ENCODE measurements around the gene SYNGR2. TPM values are rescaled to one million over a fixed set of nuclear protein-coding genes. Genes with fewer than 3 reads are reported as not detected.

Gene SYNGR2
- total and polyA plus RNA-seq, 2 experiments from 2014 or later, result 46.9 to 61.6 TPM

DNA sequence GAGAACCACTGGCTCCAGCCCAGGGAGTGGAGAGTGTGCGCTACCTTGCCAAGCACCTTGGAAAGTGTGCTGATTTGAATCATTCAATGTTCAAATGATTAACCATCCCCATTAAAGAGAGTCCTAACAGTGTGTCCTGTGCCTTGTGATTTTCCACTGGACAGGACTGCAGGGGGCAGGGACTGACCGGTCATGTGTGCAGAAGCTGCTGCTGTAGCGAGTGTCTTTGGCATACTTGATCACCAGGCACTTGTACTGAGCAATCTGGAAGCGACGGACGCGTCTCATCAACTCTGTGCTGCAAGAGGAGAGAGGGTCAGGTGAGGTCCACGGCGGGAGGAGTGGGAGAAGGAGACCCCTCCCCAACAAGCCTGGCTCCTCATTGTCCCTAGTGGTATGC lies 16.5 kb downstream of the SYNGR2 start (continued):
- TF ChIP-seq, protein P1, sequence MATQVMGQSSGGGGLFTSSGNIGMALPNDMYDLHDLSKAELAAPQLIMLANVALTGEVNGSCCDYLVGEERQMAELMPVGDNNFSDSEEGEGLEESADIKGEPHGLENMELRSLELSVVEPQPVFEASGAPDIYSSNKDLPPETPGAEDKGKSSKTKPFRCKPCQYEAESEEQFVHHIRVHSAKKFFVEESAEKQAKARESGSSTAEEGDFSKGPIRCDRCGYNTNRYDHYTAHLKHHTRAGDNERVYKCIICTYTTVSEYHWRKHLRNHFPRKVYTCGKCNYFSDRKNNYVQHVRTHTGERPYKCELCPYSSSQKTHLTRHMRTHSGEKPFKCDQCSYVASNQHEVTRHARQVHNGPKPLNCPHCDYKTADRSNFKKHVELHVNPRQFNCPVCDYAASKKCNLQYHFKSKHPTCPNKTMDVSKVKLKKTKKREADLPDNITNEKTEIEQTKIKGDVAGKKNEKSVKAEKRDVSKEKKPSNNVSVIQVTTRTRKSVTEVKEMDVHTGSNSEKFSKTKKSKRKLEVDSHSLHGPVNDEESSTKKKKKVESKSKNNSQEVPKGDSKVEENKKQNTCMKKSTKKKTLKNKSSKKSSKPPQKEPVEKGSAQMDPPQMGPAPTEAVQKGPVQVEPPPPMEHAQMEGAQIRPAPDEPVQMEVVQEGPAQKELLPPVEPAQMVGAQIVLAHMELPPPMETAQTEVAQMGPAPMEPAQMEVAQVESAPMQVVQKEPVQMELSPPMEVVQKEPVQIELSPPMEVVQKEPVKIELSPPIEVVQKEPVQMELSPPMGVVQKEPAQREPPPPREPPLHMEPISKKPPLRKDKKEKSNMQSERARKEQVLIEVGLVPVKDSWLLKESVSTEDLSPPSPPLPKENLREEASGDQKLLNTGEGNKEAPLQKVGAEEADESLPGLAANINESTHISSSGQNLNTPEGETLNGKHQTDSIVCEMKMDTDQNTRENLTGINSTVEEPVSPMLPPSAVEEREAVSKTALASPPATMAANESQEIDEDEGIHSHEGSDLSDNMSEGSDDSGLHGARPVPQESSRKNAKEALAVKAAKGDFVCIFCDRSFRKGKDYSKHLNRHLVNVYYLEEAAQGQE (IDR thresholded peaks at IDR 0.05; ENCODE audit: unreplicated experiment), result no peak
- TF ChIP-seq EZH2phosphoT487 (IDR thresholded peaks at IDR 0.05; ENCODE audit: unreplicated experiment), result no peak
- TF ChIP-seq ZNF114 (CRISPR knock-in tag; IDR thresholded peaks at IDR 0.05), result no peak
- no peak for TF ChIP-seq CREB1 (CRISPR knock-in tag; IDR thresholded peaks at IDR 0.05; ENCODE audit: low read depth)
- TF ChIP-seq, protein P2, sequence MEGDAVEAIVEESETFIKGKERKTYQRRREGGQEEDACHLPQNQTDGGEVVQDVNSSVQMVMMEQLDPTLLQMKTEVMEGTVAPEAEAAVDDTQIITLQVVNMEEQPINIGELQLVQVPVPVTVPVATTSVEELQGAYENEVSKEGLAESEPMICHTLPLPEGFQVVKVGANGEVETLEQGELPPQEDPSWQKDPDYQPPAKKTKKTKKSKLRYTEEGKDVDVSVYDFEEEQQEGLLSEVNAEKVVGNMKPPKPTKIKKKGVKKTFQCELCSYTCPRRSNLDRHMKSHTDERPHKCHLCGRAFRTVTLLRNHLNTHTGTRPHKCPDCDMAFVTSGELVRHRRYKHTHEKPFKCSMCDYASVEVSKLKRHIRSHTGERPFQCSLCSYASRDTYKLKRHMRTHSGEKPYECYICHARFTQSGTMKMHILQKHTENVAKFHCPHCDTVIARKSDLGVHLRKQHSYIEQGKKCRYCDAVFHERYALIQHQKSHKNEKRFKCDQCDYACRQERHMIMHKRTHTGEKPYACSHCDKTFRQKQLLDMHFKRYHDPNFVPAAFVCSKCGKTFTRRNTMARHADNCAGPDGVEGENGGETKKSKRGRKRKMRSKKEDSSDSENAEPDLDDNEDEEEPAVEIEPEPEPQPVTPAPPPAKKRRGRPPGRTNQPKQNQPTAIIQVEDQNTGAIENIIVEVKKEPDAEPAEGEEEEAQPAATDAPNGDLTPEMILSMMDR (conservative IDR thresholded peaks at IDR 0.05; ENCODE audit: low read depth in 2 of 2), result no peak

DNA sequence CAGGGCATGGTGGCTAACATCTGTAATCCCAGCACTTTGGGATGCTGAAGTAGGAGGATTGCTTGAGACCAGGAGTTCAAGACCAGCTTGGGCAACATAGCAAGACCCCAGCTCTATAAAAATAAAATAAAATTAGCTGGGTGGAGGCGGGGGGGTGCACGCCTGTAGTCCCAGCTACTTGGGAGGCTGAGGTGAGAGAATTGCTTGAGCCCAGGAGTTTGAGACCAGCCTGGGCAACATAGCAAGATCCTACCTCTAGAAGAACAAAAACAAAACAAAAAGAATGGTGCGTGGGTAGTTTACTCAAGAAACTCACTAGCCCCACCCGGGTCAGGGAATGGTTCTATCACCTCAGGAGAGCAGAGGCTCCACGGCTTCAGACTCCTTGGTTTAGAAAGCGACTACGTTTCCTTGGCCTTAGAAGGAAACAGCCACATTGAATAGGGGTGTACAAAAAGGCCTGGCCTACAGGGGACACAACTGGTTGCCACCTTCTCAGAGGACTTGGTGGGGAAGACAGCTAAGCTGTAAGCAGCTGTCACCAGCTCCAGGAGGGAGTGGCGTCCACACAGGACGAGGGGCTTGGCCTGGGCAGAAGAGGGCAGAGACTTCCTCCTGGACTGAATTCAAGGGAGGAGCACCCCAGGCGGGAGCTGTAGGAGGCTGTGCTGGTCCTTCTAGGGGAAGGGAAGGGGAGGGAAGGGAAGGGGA lies 17.8 kb downstream of the SYNGR2 start:
- H3F3A ChIP-seq (replicated peaks; ENCODE audit: low read depth), result peaks cover 3% of the 10 kb centered on the region; the same call in 1 of the 2 replicates
- peaks cover 15% of the 10 kb centered on the region for H3K4me1 Mint-ChIP-seq
- H3K4me3 ChIP-seq, result peak overlapping the region; percentile 82
- peaks cover 20% of the 10 kb centered on the region for H3K36me3 ChIP-seq (ENCODE audit: insufficient read depth)
- 0 out of 2 replicates have a peak, but pooled peaks cover 4% of the 10 kb centered on the region for H3K9me2 ChIP-seq (ENCODE audit: insufficient read depth)
- peaks cover 9% of the 10 kb centered on the region; the same call in 1 of the 2 replicates for H3K4me1 ChIP-seq (ENCODE audit: insufficient read depth)
- H3K36me3 Mint-ChIP-seq (ENCODE audit: low read depth), result peaks cover 52% of the 10 kb centered on the region
- peaks cover 6% of the 10 kb centered on the region for H3K27me3 Mint-ChIP-seq (ENCODE audit: insufficient read depth, low read depth, poor library complexity)
- H4K20me1 ChIP-seq (replicated peaks; ENCODE audit: insufficient read depth), result peaks cover 21% of the 10 kb centered on the region
- DNase-seq (ENCODE audit: low spot score) (no peak), ATAC-seq (peak; percentile 24)
- peaks cover 43% of the 10 kb centered on the region for H3K79me2 ChIP-seq (replicated peaks; ENCODE audit: insufficient read depth)
- no peak overlapping the region for H2AFZ ChIP-seq
- no peak for TF ChIP-seq ZNF331 (CRISPR knock-in tag; IDR thresholded peaks at IDR 0.05; ENCODE audit: low read depth)
- TF ChIP-seq, protein P3, sequence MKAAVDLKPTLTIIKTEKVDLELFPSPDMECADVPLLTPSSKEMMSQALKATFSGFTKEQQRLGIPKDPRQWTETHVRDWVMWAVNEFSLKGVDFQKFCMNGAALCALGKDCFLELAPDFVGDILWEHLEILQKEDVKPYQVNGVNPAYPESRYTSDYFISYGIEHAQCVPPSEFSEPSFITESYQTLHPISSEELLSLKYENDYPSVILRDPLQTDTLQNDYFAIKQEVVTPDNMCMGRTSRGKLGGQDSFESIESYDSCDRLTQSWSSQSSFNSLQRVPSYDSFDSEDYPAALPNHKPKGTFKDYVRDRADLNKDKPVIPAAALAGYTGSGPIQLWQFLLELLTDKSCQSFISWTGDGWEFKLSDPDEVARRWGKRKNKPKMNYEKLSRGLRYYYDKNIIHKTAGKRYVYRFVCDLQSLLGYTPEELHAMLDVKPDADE (IDR thresholded peaks at IDR 0.05), result no peak
- TF ChIP-seq STAT1 (IDR thresholded peaks at IDR 0.05; ENCODE audit: unreplicated experiment), result no peak
- H3K27ac Mint-ChIP-seq, result no peak overlapping the region
- no peak overlapping the region for H3K27ac ChIP-seq (ENCODE audit: low read depth)
- H3K4me2 ChIP-seq, result peak overlapping the region; percentile 95
- no peaks in the 10 kb centered on the region; the same call in 2 of the 3 replicates for H3K9me3 Mint-ChIP-seq
- H3K4me3 Mint-ChIP-seq, result peak overlapping the region; percentile 88
- H3K27me3 ChIP-seq (ENCODE audit: insufficient read depth), result no peaks in the 10 kb centered on the region
